ENCODE data around the gene PPP1R13B. TPM values are rescaled to one million over a fixed set of nuclear protein-coding genes. Genes with fewer than 3 reads are reported as not detected.

The PPP1R13B gene
- total RNA-seq, 2 donors from 2014 or later, result 15.6 to 17.5 TPM

- Histone ChIP-seq H3K36me3 (ENCODE audit: control insufficient read depth, insufficient read depth, low read length) (no peaks in the 10 kb centered on the region), H3K27me3 (ENCODE audit: control insufficient read depth, insufficient read depth, low read length, poor library complexity, severe bottlenecking) (no peaks in the 10 kb centered on the region), H3K9me3 (ENCODE audit: control insufficient read depth, low read length) (no peaks in the 10 kb centered on the region), H3K4me3 (ENCODE audit: low read length) (no peak overlapping the region), H3K4me1 (ENCODE audit: control insufficient read depth, insufficient read depth, low read length) (no peaks in the 10 kb centered on the region), H3K27ac (ENCODE audit: low read depth, low read length) (no peak overlapping the region), H3K9ac (ENCODE audit: extremely low read depth, low read length, poor library complexity, severe bottlenecking) (no peak overlapping the region)
- Mint-ChIP-seq H3K27ac (no peak overlapping the region), H3K4me1 (no peaks in the 10 kb centered on the region), H3K9me3 (peaks cover 6% of the 10 kb centered on the region), H3K4me3 (no peak overlapping the region), H3K36me3 (ENCODE audit: low read depth) (no peaks in the 10 kb centered on the region), H3K27me3 (ENCODE audit: insufficient read depth) (peaks cover 8% of the 10 kb centered on the region)
- TF ChIP-seq CTCF (conservative IDR thresholded peaks at IDR 0.05), result no peak
- 88 to 89% methylated on average over 7 to 26 of the region's 26 CpGs for WGBS, 2 experiments (ENCODE audit: insufficient coverage in 1 of 2, insufficient read length in 1 of 2)
- DNase-seq, result peak; percentile 32
Measured at GRCh38 chr14:103894034-103894722, 46.8 kb upstream of the PPP1R13B start.

- no peak for DNase-seq
- Mint-ChIP-seq H3K4me3 (no peak overlapping the region), H3K4me1 (no peaks in the 10 kb centered on the region), H3K36me3 (ENCODE audit: low read depth) (no peaks in the 10 kb centered on the region), H3K27ac (no peak overlapping the region), H3K27me3 (ENCODE audit: insufficient read depth) (peaks cover 8% of the 10 kb centered on the region), H3K9me3 (peaks cover 6% of the 10 kb centered on the region)
- H3K27ac ChIP-seq (ENCODE audit: low read depth, low read length), result no peak overlapping the region
- H3K36me3 ChIP-seq (ENCODE audit: control insufficient read depth, insufficient read depth, low read length), result no peaks in the 10 kb centered on the region
- H3K9me3 ChIP-seq (ENCODE audit: control insufficient read depth, low read length), result no peaks in the 10 kb centered on the region
- H3K4me3 ChIP-seq (ENCODE audit: low read length), result no peak overlapping the region
- H3K27me3 ChIP-seq (ENCODE audit: control insufficient read depth, insufficient read depth, low read length, poor library complexity, severe bottlenecking), result no peaks in the 10 kb centered on the region
- TF ChIP-seq CTCF (conservative IDR thresholded peaks at IDR 0.05), result no peak
- no peaks in the 10 kb centered on the region for H3K4me1 ChIP-seq (ENCODE audit: control insufficient read depth, insufficient read depth, low read length)
- H3K9ac ChIP-seq (ENCODE audit: extremely low read depth, low read length, poor library complexity, severe bottlenecking), result no peak overlapping the region
- WGBS, 2 experiments (ENCODE audit: insufficient coverage in 1 of 2, insufficient read length in 1 of 2), result 88 to 93% methylated on average over 4 to 8 of the region's 8 CpGs
Measured at GRCh38 chr14:103892247-103892646, 44.9 kb upstream of the PPP1R13B start.

GRCh38 chr14:103891667-103892215 lies 44.4 kb upstream of the PPP1R13B start:
- peaks cover 6% of the 10 kb centered on the region for H3K9me3 Mint-ChIP-seq
- no peak overlapping the region for H3K4me3 ChIP-seq (ENCODE audit: low read length)
- no peaks in the 10 kb centered on the region for H3K27me3 ChIP-seq (ENCODE audit: control insufficient read depth, insufficient read depth, low read length, poor library complexity, severe bottlenecking)
- no peaks in the 10 kb centered on the region for H3K36me3 ChIP-seq (ENCODE audit: control insufficient read depth, insufficient read depth, low read length)
- no peak for TF ChIP-seq CTCF (conservative IDR thresholded peaks at IDR 0.05)
- H3K4me3 Mint-ChIP-seq, result no peak overlapping the region
- H3K4me1 Mint-ChIP-seq, result peaks cover under 1% of the 10 kb centered on the region
- 88 to 94% methylated on average over 12 to 15 of the region's 15 CpGs for WGBS, 2 experiments (ENCODE audit: insufficient coverage in 1 of 2, insufficient read length in 1 of 2)
- no peak for DNase-seq
- H3K27ac Mint-ChIP-seq, result no peak overlapping the region
- H3K9me3 ChIP-seq (ENCODE audit: control insufficient read depth, low read length), result no peaks in the 10 kb centered on the region
- no peak overlapping the region for H3K27ac ChIP-seq (ENCODE audit: low read depth, low read length)
- no peaks in the 10 kb centered on the region for H3K36me3 Mint-ChIP-seq (ENCODE audit: low read depth)
- H3K9ac ChIP-seq (ENCODE audit: extremely low read depth, low read length, poor library complexity, severe bottlenecking), result no peak overlapping the region
- peaks cover 7% of the 10 kb centered on the region for H3K27me3 Mint-ChIP-seq (ENCODE audit: insufficient read depth)
- H3K4me1 ChIP-seq (ENCODE audit: control insufficient read depth, insufficient read depth, low read length), result no peaks in the 10 kb centered on the region
